ENCODE measurements around the gene IBTK. TPM values are rescaled to one million over a fixed set of nuclear protein-coding genes. Genes with fewer than 3 reads are reported as not detected.

The IBTK gene
- total RNA-seq, 1 experiment from 2014 or later: 36.6 TPM

DNA sequence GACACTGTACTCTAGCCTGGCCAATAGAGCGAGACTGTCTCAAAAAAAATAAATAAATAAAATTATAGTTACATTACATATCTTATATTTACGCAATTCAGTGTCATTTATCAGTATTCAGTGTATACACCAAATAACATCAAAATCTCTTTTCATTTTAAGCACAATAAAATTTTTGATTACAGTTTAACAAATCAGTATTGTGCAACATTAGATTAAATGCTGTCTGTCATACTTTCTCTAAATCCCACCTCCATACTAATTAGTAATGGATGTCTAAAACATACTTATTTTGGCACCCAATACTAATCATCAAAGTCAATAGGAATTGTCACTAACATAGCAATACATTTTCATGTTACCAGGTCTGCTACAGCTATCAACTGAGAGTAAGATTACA is 27.4 kb downstream of the IBTK start:
- RAD21 ChIA-PET (ENCODE audit: low non-redundant PET in 1 of 2, low total read pairs in 2 of 2, uncharacterized antibody in 2 of 2, unreplicated experiment in 2 of 2): no interaction called here
- ATAC-seq (no peak), DNase-seq (ENCODE audit: low read depth, low spot score) (no peak)
- H3K27me3 ChIP-seq (ENCODE audit: insufficient read depth, low read length): no peaks in the 10 kb centered on the region
- H3K79me2 ChIP-seq (ENCODE audit: insufficient read depth, low read length): no peaks in the 10 kb centered on the region
- no peaks in the 10 kb centered on the region for H4K20me1 ChIP-seq (ENCODE audit: insufficient read depth)
- CTCF ChIA-PET: interaction anchor here (0.6 kb wide), 1 partner anchor 10 kb away, joined by 3 read pairs; no protein-coding TSS in a partner anchor
- no peaks in the 10 kb centered on the region for H3K4me1 ChIP-seq (ENCODE audit: control insufficient read depth in 1 of 2, insufficient read depth in 2 of 2, low read length in 2 of 2)
- POLR2A ChIA-PET: interaction anchor here (0.7 kb wide), 1 partner anchor 1562 kb away, joined by 3 read pairs; no protein-coding TSS in a partner anchor
- intact Hi-C loops (cut with micrococcal nuclease): no loop called here
- H3K9me3 ChIP-seq (ENCODE audit: control insufficient read depth in 1 of 2, insufficient read depth in 1 of 2, low read depth in 1 of 2, low read length in 2 of 2): no peaks in the 10 kb centered on the region
- BruUV-seq (replicated peaks): no TSS peak
- H3K4me3 ChIP-seq (replicated peaks in 1 of 2; ENCODE audit: low read depth in 1 of 2, low read length in 2 of 2): no peak overlapping the region
- no peak overlapping the region for H3K4me2 ChIP-seq (ENCODE audit: low read length)
- no peak overlapping the region for H2AFZ ChIP-seq (ENCODE audit: low read depth, low read length, poor library complexity, severe bottlenecking)
- peaks cover 19 to 29% of the 10 kb centered on the region in 2 experiments for H3K36me3 ChIP-seq (ENCODE audit: control insufficient read depth in 1 of 2, insufficient read depth in 2 of 2, low read length in 2 of 2)
- TF ChIP-seq EZH2phosphoT487 (IDR thresholded peaks at IDR 0.05; ENCODE audit: borderline replicate concordance): no peak
- no peak for TF ChIP-seq JUND (IDR thresholded peaks at IDR 0.05)
- TF ChIP-seq EGR1 (IDR thresholded peaks at IDR 0.05; ENCODE audit: low read depth): no peak
- no peak for TF ChIP-seq ZFX (IDR thresholded peaks at IDR 0.05)
- TF ChIP-seq SIN3A (IDR thresholded peaks at IDR 0.05; ENCODE audit: low read depth): no peak
- TF ChIP-seq SRF (IDR thresholded peaks at IDR 0.05; ENCODE audit: low read depth): no peak
- no peak for TF ChIP-seq TCF7L2 (IDR thresholded peaks at IDR 0.05; ENCODE audit: borderline replicate concordance, extremely low read depth, insufficient read depth, insufficient read length)
- no peak for TF ChIP-seq CEBPB (IDR thresholded peaks at IDR 0.05; ENCODE audit: low read depth)
- no peak overlapping the region for H3K9ac ChIP-seq (ENCODE audit: low read length)
- H3K9me2 ChIP-seq (ENCODE audit: insufficient read depth): no peaks in the 10 kb centered on the region
- no peak overlapping the region for H3K27ac ChIP-seq (ENCODE audit: low read depth, low read length)

DNA sequence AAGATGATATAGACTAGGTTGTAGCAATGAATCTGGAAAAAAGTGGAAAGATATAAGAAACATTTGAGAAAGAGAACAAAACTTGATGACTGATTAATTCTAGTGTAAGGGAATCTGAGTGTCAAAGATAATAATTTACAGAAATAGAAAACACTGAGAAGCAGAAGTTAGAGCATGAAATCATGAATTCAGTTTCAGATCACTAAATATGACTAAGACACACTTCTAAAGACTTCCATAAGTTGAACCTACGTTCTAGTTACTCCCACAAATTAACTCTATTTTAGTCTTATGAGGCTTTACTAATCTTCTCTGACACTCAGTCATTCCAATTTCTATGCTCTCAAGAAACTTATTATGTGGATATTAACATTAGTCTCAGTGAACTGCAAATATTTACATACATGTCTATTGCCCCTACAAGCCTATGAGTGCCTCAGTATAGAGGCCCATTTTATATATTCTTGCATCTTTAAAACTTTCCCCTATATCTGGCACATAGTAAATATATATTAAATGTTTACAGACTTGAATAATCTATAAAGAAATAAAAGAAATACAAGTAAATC is 30.4 kb downstream of the IBTK start:
- peaks cover 16 to 29% of the 10 kb centered on the region in 2 experiments; a peak in 3 of 4 replicates for H3K36me3 ChIP-seq (ENCODE audit: control insufficient read depth in 1 of 2, insufficient read depth in 2 of 2, low read length in 2 of 2)
- no peaks in the 10 kb centered on the region for H3K4me1 ChIP-seq (ENCODE audit: control insufficient read depth in 1 of 2, insufficient read depth in 2 of 2, low read length in 2 of 2)
- ChIA-PET CTCF (no interaction called here), RAD21 (ENCODE audit: low non-redundant PET in 1 of 2, low total read pairs in 2 of 2, uncharacterized antibody in 2 of 2, unreplicated experiment in 2 of 2) (no interaction called here), POLR2A (no interaction called here)
- H3K4me2 ChIP-seq (ENCODE audit: low read length): no peak overlapping the region
- no peaks in the 10 kb centered on the region for H3K27me3 ChIP-seq (ENCODE audit: insufficient read depth, low read length)
- BruUV-seq (replicated peaks): no TSS peak
- H3K9me3 ChIP-seq (ENCODE audit: control insufficient read depth in 1 of 2, insufficient read depth in 1 of 2, low read depth in 1 of 2, low read length in 2 of 2): no peaks in the 10 kb centered on the region
- no peaks in the 10 kb centered on the region for H3K9me2 ChIP-seq (ENCODE audit: insufficient read depth)
- H3K9ac ChIP-seq (ENCODE audit: low read length): no peak overlapping the region
- no peak for DNase-seq (ENCODE audit: low read depth, low spot score)
- ATAC-seq: no peak
- H3K79me2 ChIP-seq (ENCODE audit: insufficient read depth, low read length): no peaks in the 10 kb centered on the region
- H4K20me1 ChIP-seq (ENCODE audit: insufficient read depth): no peaks in the 10 kb centered on the region
- TF ChIP-seq SIN3A (IDR thresholded peaks at IDR 0.05; ENCODE audit: low read depth) (no peak), SRF (IDR thresholded peaks at IDR 0.05; ENCODE audit: low read depth) (no peak), EGR1 (IDR thresholded peaks at IDR 0.05; ENCODE audit: low read depth) (no peak), SP1 (IDR thresholded peaks at IDR 0.05; ENCODE audit: low read depth) (no peak), RAD21 (IDR thresholded peaks at IDR 0.05; ENCODE audit: low read depth) (no peak), FOSL1 (IDR thresholded peaks at IDR 0.05; ENCODE audit: low read depth) (no peak), ZNF274 (IDR thresholded peaks at IDR 0.05; ENCODE audit: low read depth, low read length) (no peak)
- no peak overlapping the region for H2AFZ ChIP-seq (ENCODE audit: low read depth, low read length, poor library complexity, severe bottlenecking)
- H3K27ac ChIP-seq (ENCODE audit: low read depth, low read length): no peak overlapping the region
- intact Hi-C loops (cut with micrococcal nuclease): no loop called here
- no peak overlapping the region for H3K4me3 ChIP-seq (replicated peaks in 1 of 2; ENCODE audit: low read depth in 1 of 2, low read length in 2 of 2)

Data from HCT116 (cell line).